CD1c-positive myeloid dendritic cell (primary cell): ENCODE measurements around the gene SERPINI1.

ENCODE experiments used
- DNase-seq: peaks from one replicate; pipeline ENCODE4 v3.0.0-alpha.2; 2016; ENCODE audit errors: extremely low spot score

SERPINI1 gene, protein sequence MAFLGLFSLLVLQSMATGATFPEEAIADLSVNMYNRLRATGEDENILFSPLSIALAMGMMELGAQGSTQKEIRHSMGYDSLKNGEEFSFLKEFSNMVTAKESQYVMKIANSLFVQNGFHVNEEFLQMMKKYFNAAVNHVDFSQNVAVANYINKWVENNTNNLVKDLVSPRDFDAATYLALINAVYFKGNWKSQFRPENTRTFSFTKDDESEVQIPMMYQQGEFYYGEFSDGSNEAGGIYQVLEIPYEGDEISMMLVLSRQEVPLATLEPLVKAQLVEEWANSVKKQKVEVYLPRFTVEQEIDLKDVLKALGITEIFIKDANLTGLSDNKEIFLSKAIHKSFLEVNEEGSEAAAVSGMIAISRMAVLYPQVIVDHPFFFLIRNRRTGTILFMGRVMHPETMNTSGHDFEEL

DNA sequence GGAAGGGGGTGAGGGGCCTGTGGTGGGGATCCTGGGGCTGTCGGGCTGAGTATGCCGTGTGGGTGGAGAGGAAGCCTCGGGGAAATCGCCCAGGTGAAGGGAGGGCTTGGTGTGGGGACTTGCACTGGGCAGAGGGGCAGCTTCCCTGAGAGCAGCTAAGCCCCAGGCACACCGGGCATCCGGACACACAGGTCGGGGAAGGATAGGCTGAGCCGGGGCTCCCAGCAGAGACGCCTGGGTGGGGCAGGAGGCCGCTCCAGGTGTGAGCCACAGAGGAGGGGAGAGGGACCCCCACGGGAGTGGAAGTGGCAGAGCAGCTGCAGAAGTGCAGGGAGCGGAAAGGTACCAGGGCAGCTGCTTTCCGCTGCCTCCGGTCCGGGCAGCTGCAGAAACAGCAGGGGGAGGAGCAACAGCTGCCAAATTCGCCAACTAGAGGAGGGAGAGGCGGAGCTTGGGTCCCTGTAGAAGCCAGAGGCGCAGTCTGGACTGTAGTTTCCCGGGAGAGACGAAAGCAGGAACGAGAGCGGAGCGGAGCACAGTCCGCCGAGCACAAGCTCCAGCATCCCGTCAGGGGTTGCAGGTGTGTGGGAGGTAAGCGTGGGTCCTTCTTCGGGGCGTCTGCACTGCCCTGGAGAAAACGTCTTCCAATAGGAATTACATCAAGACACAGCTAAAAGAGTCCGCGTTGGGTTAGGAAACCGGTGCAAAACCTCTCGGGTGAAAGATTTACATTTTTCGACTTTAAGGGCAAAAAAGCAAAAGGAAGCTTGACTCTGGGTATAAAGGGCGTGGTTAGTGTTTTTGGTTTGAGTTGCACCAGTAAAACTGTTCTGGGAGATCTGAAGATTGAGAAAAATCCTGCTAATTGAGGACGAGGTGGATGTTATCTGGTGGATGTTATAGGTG is at the start of gene SERPINI1:
SERPINI1 (plus strand) TSS at position 489 of the 906 bp plus-strand sequence. CDS start 53,408 bp downstream, outside the sequence.
- peak; percentile 89 for DNase-seq

GRCh38 chr3:167691366-167691765 is 44.2 kb upstream of the SERPINI1 start:
- DNase-seq: no peak

DNA sequence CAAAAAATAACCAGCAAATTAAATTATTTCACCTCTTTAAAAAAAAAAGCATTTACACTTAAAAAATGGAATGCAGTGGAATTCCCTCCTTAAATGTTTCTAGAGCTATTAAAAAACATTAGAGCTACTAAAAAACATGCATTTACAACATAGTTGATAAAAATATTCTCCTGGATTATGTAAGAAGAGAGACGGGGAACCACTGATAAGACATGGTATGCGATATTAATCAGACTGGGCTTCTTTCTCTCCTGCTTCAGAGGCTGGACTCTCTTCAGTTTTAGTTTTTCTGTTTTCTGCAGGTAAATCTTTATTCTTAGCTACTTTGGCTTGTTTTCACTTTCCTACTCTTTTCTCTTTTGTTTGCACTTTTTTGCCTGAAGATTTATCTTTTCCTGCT is 41.4 kb upstream of the SERPINI1 start:
- DNase-seq: no peak

DNA sequence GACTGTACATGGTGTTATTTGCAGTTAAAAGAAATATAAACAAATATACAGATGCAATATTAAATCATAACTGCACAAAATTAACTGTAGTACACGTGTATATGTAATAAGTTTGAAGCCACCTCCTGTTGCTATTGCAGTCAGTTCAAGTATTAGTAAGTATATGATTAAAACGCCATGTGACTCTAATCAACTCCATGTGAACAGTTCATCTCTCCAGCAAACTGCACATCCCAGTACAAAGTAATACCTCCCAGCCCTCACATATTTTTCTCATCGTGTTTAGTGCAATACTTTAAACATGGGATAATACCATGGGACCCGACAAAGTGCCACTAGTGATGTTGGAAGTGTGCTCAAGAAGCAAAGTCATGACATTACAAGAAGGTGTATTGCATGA is 35.5 kb upstream of the SERPINI1 start:
- no peak for DNase-seq

DNA sequence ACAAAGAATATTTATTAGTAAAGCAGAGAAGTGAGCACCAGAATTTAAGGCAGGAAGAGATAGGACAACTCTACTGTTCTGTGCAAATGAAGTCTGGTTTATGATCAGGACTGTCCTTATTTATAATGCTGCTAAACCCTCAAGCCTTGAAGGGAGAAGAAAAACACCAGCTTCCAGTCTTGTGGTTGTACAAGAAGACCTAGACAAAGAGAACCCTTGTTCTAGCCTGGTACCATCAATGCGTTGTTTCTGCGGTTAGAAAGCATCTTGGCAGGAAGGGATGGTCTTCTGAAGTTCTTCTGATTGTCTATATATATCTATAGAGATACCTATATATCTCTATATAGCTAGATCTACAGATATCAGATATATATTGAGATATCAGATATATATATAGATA is 34.6 kb upstream of the SERPINI1 start:
- no peak for DNase-seq

GRCh38 chr3:167705840-167706239 is 29.7 kb upstream of the SERPINI1 start:
- no peak for DNase-seq

DNA sequence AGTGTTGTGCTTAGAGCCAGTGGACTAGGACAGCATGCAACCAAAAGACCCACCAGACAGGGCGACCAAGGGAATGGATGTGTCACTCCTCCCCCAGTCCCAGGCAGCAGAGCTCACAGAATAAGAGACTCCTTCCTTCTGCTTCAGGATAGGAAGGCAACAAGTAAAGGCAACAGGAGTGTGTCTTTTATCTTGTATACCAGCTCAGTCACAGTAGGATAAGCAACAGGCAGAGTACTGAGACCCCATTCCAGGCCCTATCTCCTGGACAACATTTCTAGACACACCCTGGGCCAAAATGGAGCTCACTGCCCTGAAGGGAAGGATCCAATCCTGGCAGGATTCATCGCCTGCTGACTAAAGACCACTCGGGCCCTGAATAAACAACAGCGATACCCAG is 25.8 kb upstream of the SERPINI1 start:
- no peak for DNase-seq

GRCh38 chr3:167710552-167710951 is 25.0 kb upstream of the SERPINI1 start:
- DNase-seq: no peak

- no peak for DNase-seq
Measured at GRCh38 chr3:167711439-167711838, 24.1 kb upstream of the SERPINI1 start.

DNA sequence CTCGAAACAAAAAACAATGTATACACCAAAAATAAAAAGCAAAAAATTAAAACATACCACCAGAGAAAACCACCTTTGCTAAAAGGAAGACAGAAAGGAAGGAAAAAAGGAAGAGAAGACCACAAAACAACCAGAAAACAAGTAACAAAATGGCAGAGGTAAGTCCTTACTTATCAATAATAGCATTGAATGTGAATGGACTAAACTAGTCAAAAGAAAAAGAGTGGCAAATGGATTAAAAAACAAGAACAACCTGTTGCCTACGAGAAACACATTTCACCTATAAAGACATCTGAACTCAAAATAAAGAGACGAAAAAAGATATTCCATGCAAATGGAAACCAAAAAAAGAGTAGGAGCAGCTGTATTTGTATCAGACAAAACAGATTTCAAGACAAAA is 23.1 kb upstream of the SERPINI1 start:
- no peak for DNase-seq

- no peak for DNase-seq
Measured at GRCh38 chr3:167714871-167715270, 20.6 kb upstream of the SERPINI1 start.

DNA sequence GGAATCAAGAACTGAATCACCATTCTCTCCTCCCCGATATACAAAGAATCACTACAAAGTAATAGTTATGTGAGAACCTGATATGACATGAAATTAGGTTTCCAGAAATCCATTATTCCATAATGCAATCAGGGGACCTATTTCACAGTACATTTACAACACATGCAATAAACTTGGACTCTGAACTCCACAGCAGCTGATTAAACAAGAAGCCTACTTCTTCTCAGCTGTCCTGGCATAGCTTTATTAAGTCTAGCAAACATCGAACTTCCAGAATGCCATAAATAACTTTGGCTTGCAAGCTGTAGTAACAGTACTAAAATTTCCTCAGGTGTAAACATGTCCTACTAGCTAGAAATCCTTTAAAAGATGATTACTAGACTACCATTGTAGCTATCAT is 18.6 kb upstream of the SERPINI1 start:
- DNase-seq: no peak

- DNase-seq: no peak
Measured at GRCh38 chr3:167718582-167718981, 16.9 kb upstream of the SERPINI1 start.

- DNase-seq: no peak
Measured at GRCh38 chr3:167723025-167723512, 12.5 kb upstream of the SERPINI1 start.

GRCh38 chr3:167723872-167724271 is 11.6 kb upstream of the SERPINI1 start:
- no peak for DNase-seq

DNA sequence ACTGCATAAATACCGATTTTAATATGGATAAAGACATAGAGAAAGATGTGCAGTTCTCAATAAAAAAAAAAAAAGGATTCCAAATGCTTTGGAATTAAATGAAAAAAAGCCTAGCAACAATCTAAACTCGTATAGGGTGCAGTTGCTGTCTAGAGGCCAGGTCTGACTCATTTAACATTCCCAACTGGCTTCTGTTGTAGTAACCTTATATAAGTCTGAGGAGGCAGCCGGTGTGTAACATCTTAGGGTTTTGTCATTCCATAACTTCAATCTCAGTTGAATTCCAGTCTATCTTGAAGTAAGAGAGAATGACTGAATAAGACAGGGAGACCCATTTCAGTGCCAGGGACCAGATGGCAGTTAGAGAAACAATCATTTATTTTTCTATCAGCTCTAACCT is 7.3 kb upstream of the SERPINI1 start:
- no peak for DNase-seq

- DNase-seq: no peak
Measured at GRCh38 chr3:167728632-167729323, 6.7 kb upstream of the SERPINI1 start.

- no peak for DNase-seq
Measured at GRCh38 chr3:167729591-167729990, 5.9 kb upstream of the SERPINI1 start.

DNA sequence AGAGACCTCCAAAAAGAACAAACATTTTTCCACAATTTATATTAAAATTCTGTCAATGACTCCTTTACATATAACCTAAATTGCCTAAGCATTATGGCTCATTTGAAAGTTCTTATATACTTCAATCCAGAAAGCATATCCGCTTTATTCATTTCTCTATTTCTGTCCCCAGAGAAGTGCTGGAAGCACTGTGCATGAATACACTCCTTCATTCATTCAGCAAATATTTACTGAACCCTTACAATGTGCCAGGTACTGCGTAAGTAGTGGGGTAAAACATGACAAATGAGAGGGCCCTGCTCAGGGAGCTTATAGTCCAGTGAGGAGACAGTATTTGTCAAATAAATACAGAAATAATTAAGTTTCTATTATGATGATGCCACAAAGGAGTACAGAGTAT is 4.1 kb upstream of the SERPINI1 start:
- no peak for DNase-seq

DNA sequence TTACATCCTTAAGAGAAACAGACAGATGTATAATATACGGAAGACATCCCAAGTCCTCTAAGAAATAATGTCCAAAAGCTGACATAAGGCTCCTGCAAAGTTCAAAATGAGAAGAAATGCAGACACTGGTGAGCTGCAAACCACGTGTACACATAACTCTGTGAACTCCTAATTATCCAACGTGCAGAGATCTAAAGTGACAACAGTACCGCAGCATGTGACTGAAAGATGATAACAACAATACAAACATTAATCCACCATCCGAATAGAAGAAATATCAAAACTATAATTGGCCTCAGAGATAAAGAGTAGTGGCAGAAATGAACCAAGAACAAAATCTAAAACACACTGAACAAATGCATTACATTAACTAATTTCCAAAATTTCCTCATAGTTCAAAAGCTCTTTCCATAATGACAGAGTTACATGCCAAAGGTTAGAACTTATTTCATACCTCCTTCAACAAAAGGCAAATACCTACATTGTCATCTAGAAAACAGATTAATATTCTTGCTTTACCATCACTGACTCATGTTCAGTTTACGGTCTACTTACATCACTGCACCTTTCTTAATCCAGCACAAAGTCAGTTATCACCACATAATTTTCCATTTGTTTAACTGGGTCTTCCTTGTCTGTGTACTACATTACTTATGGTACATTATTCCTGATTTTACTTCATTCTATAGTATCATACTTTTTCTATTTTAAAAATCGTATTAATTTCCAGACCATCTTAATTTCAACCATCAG is 3.0 kb upstream of the SERPINI1 start:
- no peak for DNase-seq

- peak; percentile 41 for DNase-seq
Measured at GRCh38 chr3:167733961-167734497, 1.5 kb upstream of the SERPINI1 start.
